ENCODE results near the gene CYTH3.

GRCh38 chr7:6252748-6253147, 19.7 kb downstream of the CYTH3 start:
- TF ChIP-seq, protein P1, sequence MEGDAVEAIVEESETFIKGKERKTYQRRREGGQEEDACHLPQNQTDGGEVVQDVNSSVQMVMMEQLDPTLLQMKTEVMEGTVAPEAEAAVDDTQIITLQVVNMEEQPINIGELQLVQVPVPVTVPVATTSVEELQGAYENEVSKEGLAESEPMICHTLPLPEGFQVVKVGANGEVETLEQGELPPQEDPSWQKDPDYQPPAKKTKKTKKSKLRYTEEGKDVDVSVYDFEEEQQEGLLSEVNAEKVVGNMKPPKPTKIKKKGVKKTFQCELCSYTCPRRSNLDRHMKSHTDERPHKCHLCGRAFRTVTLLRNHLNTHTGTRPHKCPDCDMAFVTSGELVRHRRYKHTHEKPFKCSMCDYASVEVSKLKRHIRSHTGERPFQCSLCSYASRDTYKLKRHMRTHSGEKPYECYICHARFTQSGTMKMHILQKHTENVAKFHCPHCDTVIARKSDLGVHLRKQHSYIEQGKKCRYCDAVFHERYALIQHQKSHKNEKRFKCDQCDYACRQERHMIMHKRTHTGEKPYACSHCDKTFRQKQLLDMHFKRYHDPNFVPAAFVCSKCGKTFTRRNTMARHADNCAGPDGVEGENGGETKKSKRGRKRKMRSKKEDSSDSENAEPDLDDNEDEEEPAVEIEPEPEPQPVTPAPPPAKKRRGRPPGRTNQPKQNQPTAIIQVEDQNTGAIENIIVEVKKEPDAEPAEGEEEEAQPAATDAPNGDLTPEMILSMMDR (IDR thresholded peaks at IDR 0.05 in 8 of 11, conservative IDR thresholded peaks at IDR 0.05 in 3 of 11) = no peak
- no peak for TF ChIP-seq POLR2AphosphoS5 (IDR thresholded peaks at IDR 0.05)
- no peak for TF ChIP-seq POLR2A (IDR thresholded peaks at IDR 0.05)

Measured in spleen (tissue), 7 donors.